SH-SY5Y (cell line): ENCODE measurements around the gene PSMD9.

Experiments
- GATA2 ChIP-seq: IDR thresholded peaks from 2 replicates; pipeline ENCODE4 v1.6.1; 2011; ENCODE audit warnings: mild to moderate bottlenecking, low read depth, low read length
- GATA3 ChIP-seq: IDR thresholded peaks from 2 replicates; pipeline ENCODE4 v1.6.1; 2011; ENCODE audit warnings: low read depth, mild to moderate bottlenecking, low read length, moderate library complexity

DNA sequence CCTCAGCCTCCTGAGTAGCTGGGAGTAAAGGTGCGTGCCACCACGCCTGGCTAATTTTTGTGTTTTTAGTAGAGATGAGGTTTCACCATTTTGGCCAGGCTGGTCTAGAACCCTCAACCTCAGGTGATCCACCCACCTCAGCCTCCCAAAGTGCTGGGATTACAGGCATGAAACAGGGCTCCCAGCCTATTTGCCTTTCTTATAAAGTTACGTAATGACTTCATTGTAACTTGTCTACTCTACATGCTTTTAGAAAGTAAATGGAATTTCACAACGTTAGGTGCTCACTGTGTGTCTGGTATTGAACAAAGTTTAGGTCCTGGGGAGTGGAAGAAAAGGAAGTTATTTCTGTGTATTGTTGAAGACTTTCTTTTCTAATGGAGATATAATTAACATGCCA, 42.3 kb downstream of the PSMD9 start:
- no peak for TF ChIP-seq GATA2
- no peak for TF ChIP-seq GATA3
